Mucosa of descending colon (tissue), 3 donors: ENCODE measurements around the gene SLC25A28. TPM values are rescaled to one million over a fixed set of nuclear protein-coding genes. Genes with fewer than 3 reads are reported as not detected.

ENCODE experiments used
- total RNA-seq, 3 donors: library from RNA; stranded (reverse); fragmentation: NEBNext Ultra II Directional in 2 of 3; extraction: Animal tissue kit (Norgen Biotek cat#: 25700) in 2 of 3; gene quantifications; one replicate each; pipeline versions ENCODE4 v1.2.1 to v1.2.4, GENCODE V29; 2021 to 2023
- donor health status: DM: no; HTN: no; CAD: no; lungs with moderate emphysema.
- donor health status: DM: no; HTN: no; CAD: no.
- donor health status: DM: no; HTN: yes; CAD: no.

SLC25A28 gene
- total RNA-seq, 3 donors from 2014 or later = 38.2 to 64.4 (median 39.6) TPM

Other genes with a start within 250 kb of the SLC25A28 start
- 100 to 1,000 TPM in 2 of 3 donors, 10 to 100 TPM in 1; 56.7 to 105 (median 101) TPM for gene GOT1, start 189.8 kb downstream of the SLC25A28 start, total RNA-seq
- 10 to 100 TPM in 2 of 3 donors, 1 to 10 TPM in 1; 4.9 to 38.5 (median 11.0) TPM for gene NKX2-3, start 87.5 kb downstream of the SLC25A28 start, total RNA-seq
- gene ENTPD7, start 39.1 kb upstream of the SLC25A28 start, total RNA-seq = 10 to 100 TPM; 10.2 to 20.5 (median 14.3) TPM
- 10 to 100 TPM; 34.0 to 51.3 (median 46.1) TPM for gene COX15, start 111.7 kb upstream of the SLC25A28 start, total RNA-seq
- 10 to 100 TPM; 10.7 to 22.1 (median 11.4) TPM for gene CUTC, start 111.8 kb upstream of the SLC25A28 start, total RNA-seq
- gene ABCC2, start 162.2 kb upstream of the SLC25A28 start, total RNA-seq = 1 to 10 TPM in 2 of 3 donors, under 1 TPM in 1; 0.69 to 1.6 (median 1.6) TPM